ENCODE data around the gene KRT33A.
"Not testable (repeated sequence)": the region's sequence is repeated elsewhere in the genome, so short reads cannot be mapped to it uniquely, and the experiment has no call there.

The KRT33A gene

DNA sequence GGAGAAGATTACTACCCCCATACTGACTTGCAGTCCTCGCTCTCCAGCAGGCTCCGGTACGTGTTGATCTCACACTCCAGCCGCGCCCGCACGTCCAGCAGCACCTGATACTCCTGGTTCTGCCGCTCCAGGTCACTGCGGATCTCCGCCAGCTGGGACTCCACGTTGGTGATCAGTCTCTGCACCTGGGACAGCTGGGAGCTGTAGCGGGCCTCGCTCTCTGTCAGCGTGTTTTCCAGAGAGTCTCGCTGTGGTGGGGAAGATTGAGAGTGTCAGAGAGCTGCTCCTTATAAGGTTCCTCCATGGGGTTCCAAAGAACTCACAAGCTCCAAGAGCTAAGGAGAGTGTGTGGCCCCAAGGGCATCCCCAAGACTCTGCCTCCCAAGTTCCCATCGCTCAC, 4.2 kb downstream of the KRT33A start:
- H3K9me3 ChIP-seq (ENCODE audit: control insufficient read depth, insufficient read depth, low read length); H3K4me1 ChIP-seq (ENCODE audit: insufficient read depth, low read length); H3K36me3 ChIP-seq (ENCODE audit: insufficient read depth, low read length); H3K9ac ChIP-seq (ENCODE audit: low read depth, low read length): not testable (repeated sequence)

- no peaks in the 10 kb centered on the region for H3K9me3 ChIP-seq (ENCODE audit: control insufficient read depth, insufficient read depth, low read length)
- H3K9ac ChIP-seq (ENCODE audit: low read depth, low read length), result no peak overlapping the region
- H3K4me1 ChIP-seq (ENCODE audit: insufficient read depth, low read length), result no peaks in the 10 kb centered on the region
- H3K36me3 ChIP-seq (ENCODE audit: insufficient read depth, low read length), result no peaks in the 10 kb centered on the region
Observed at GRCh38 chr17:41345992-41346391, 4.6 kb downstream of the KRT33A start.

DNA sequence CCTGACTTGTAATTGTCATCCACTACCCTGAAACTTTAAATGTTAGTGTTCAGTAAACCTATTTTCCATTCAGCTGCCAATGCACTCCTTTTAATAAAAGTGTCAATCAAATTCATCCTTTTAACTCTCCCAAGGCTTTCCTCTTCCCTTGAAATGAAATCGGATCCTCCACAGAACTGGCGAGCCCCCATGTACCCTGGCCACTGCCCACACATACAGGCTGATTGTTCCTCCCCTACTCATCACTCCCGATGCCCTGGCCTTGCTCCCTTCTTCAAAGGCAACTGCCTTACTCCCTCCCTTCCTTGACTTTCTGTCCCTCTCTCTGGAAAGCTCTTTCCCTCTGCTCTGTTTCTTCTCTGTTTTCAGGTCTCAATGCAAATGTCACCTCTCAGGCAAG, 7.6 kb downstream of the KRT33A start:
- Histone ChIP-seq H3K9ac (ENCODE audit: low read depth, low read length) (no peak overlapping the region), H3K9me3 (ENCODE audit: control insufficient read depth, insufficient read depth, low read length) (no peaks in the 10 kb centered on the region), H3K36me3 (ENCODE audit: insufficient read depth, low read length) (no peaks in the 10 kb centered on the region), H3K4me1 (ENCODE audit: insufficient read depth, low read length) (no peaks in the 10 kb centered on the region)

GRCh38 chr17:41340934-41341861, 9.4 kb downstream of the KRT33A start:
- Histone ChIP-seq H3K9ac (ENCODE audit: low read depth, low read length) (no peak overlapping the region), H3K4me1 (ENCODE audit: insufficient read depth, low read length) (no peaks in the 10 kb centered on the region), H3K9me3 (ENCODE audit: control insufficient read depth, insufficient read depth, low read length) (no peaks in the 10 kb centered on the region), H3K36me3 (ENCODE audit: insufficient read depth, low read length) (no peaks in the 10 kb centered on the region)

DNA sequence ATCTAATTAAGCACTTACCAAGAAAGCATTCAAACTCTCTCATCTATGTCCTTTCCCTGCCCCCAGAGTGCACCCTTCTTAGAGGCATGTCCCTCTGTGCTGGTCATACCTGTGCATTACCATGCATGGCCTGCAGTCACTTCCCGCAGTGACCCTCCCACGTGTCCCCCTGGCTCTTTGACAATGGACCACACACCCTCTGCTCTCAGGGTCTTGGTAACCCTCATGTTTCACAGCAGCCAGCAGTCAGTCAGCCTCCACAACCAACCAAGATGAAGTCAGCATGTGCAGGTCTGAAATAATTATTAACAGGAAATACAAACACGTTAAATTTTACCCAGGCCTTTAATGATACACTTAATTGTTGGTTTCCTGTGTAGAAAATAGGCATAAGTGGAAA, 10.1 kb downstream of the KRT33A start:
- Histone ChIP-seq H3K9ac (ENCODE audit: low read depth, low read length) (no peak overlapping the region), H3K9me3 (ENCODE audit: control insufficient read depth, insufficient read depth, low read length) (no peaks in the 10 kb centered on the region), H3K4me1 (ENCODE audit: insufficient read depth, low read length) (no peaks in the 10 kb centered on the region), H3K36me3 (ENCODE audit: insufficient read depth, low read length) (no peaks in the 10 kb centered on the region)

- H3K9ac ChIP-seq (ENCODE audit: low read depth, low read length), result no peak overlapping the region
- H3K9me3 ChIP-seq (ENCODE audit: control insufficient read depth, insufficient read depth, low read length), result no peaks in the 10 kb centered on the region
- no peaks in the 10 kb centered on the region for H3K36me3 ChIP-seq (ENCODE audit: insufficient read depth, low read length)
- no peaks in the 10 kb centered on the region for H3K4me1 ChIP-seq (ENCODE audit: insufficient read depth, low read length)
Observed at GRCh38 chr17:41339571-41340172, 11.0 kb downstream of the KRT33A start.

GRCh38 chr17:41338961-41339485, 11.6 kb downstream of the KRT33A start:
- no peak overlapping the region for H3K9ac ChIP-seq (ENCODE audit: low read depth, low read length)
- no peaks in the 10 kb centered on the region for H3K4me1 ChIP-seq (ENCODE audit: insufficient read depth, low read length)
- H3K9me3 ChIP-seq (ENCODE audit: control insufficient read depth, insufficient read depth, low read length), result no peaks in the 10 kb centered on the region
- H3K36me3 ChIP-seq (ENCODE audit: insufficient read depth, low read length), result no peaks in the 10 kb centered on the region

GRCh38 chr17:41335747-41336146, 14.9 kb downstream of the KRT33A start:
- H3K9me3 ChIP-seq (ENCODE audit: control insufficient read depth, insufficient read depth, low read length), result no peaks in the 10 kb centered on the region
- H3K9ac ChIP-seq (ENCODE audit: low read depth, low read length), result no peak overlapping the region
- H3K4me1 ChIP-seq (ENCODE audit: insufficient read depth, low read length), result no peaks in the 10 kb centered on the region
- no peaks in the 10 kb centered on the region for H3K36me3 ChIP-seq (ENCODE audit: insufficient read depth, low read length)

- no peaks in the 10 kb centered on the region for H3K9me3 ChIP-seq (ENCODE audit: control insufficient read depth, insufficient read depth, low read length)
- no peaks in the 10 kb centered on the region for H3K4me1 ChIP-seq (ENCODE audit: insufficient read depth, low read length)
- no peak overlapping the region for H3K9ac ChIP-seq (ENCODE audit: low read depth, low read length)
- no peaks in the 10 kb centered on the region for H3K36me3 ChIP-seq (ENCODE audit: insufficient read depth, low read length)
Observed at GRCh38 chr17:41334385-41335305, 16.0 kb downstream of the KRT33A start.

DNA sequence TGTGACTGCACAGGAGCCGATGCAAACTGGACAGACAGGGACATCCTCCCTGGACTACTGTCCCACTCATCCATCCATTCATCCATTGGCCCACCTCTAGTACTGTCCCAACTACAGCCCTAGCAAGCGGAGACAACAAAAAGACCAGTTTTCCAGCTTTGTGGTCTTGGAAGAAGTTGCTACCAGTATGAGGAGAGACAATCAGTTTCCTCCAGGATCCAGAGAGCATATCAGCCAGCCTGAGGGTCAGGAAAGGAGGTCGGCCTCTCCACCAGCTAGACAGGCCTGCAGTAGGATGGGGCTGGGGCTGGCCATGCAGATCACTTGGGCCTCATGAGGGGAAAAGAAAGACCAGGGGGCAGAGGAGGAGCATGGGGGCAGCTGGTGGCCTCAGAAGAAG, 16.8 kb downstream of the KRT33A start:
- no peaks in the 10 kb centered on the region for H3K4me1 ChIP-seq (ENCODE audit: insufficient read depth, low read length)
- H3K36me3 ChIP-seq (ENCODE audit: insufficient read depth, low read length), result no peaks in the 10 kb centered on the region
- no peaks in the 10 kb centered on the region for H3K9me3 ChIP-seq (ENCODE audit: control insufficient read depth, insufficient read depth, low read length)
- H3K9ac ChIP-seq (ENCODE audit: low read depth, low read length), result no peak overlapping the region

- no peaks in the 10 kb centered on the region for H3K4me1 ChIP-seq (ENCODE audit: insufficient read depth, low read length)
Observed at GRCh38 chr17:41333098-41333497, 17.5 kb downstream of the KRT33A start.

DNA sequence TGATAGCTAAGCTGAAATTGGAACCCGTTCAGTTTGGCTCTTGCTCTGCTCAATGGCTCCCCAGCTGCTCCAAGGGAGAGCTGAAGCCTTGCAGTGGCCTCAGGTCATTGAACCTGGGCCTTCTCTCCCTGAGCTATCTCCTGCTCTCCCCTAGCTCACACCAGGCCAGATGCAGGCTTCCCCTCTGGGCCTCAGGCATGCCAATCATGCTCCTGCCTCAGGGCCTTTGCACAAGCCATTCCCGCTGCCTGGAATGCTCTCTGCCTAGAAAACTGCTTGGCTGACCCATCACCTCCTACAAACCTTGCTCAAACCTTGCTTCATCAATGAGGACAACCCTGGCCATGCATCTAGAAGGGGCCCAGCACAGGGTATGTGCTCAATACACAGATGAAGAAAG, 18.4 kb downstream of the KRT33A start:
- H3K4me1 ChIP-seq (ENCODE audit: insufficient read depth, low read length), result no peaks in the 10 kb centered on the region
- H3K36me3 ChIP-seq (ENCODE audit: insufficient read depth, low read length), result no peaks in the 10 kb centered on the region
- H3K9ac ChIP-seq (ENCODE audit: low read depth, low read length), result no peak overlapping the region
- H3K9me3 ChIP-seq (ENCODE audit: control insufficient read depth, insufficient read depth, low read length), result no peaks in the 10 kb centered on the region

More at GRCh38 chr17:41333098-41333497, 17.5 kb downstream of the KRT33A start:
- Histone ChIP-seq H3K9ac (ENCODE audit: low read depth, low read length) (no peak overlapping the region), H3K9me3 (ENCODE audit: control insufficient read depth, insufficient read depth, low read length) (no peaks in the 10 kb centered on the region), H3K36me3 (ENCODE audit: insufficient read depth, low read length) (no peaks in the 10 kb centered on the region)

GRCh38 chr17:41331606-41332005, 19.0 kb downstream of the KRT33A start:
- no peaks in the 10 kb centered on the region for H3K9me3 ChIP-seq (ENCODE audit: control insufficient read depth, insufficient read depth, low read length)
- H3K9ac ChIP-seq (ENCODE audit: low read depth, low read length), result no peak overlapping the region
- no peaks in the 10 kb centered on the region for H3K36me3 ChIP-seq (ENCODE audit: insufficient read depth, low read length)
- no peaks in the 10 kb centered on the region for H3K4me1 ChIP-seq (ENCODE audit: insufficient read depth, low read length)

- H3K9ac ChIP-seq (ENCODE audit: low read depth, low read length), result no peak overlapping the region
- H3K9me3 ChIP-seq (ENCODE audit: control insufficient read depth, insufficient read depth, low read length), result no peaks in the 10 kb centered on the region
- H3K36me3 ChIP-seq (ENCODE audit: insufficient read depth, low read length), result no peaks in the 10 kb centered on the region
- no peaks in the 10 kb centered on the region for H3K4me1 ChIP-seq (ENCODE audit: insufficient read depth, low read length)
Observed at GRCh38 chr17:41329279-41329948, 21.2 kb downstream of the KRT33A start.
